GM21529 (cell line): ENCODE results near the gene ADAM22.

Source experiments
- ATAC-seq: cut with Tn5 transposase; IDR thresholded peaks from one replicate; pipeline ENCODE4 v1.9.1; 2021; ENCODE audit not compliant: unreplicated experiment

ADAM22 gene

DNA sequence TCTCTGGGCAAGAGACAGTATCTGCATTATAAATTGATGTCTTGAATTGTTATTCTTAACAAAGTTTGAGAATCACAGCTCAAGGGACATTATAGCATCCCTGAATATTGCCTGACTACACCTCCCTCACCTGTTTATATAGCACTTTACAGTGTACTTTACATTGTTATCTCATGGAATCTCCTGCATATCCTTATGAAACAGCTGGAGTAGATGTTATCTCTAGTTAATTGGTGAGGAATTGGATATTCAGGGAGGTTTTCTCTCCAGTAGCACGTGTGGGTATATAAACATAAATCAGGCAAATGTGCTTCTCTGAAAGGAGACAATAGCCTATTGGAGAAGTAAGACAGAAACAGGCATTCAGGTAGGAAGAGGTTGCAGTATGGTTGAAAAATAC lies 168.6 kb downstream of the ADAM22 start:
- no peak for ATAC-seq

DNA sequence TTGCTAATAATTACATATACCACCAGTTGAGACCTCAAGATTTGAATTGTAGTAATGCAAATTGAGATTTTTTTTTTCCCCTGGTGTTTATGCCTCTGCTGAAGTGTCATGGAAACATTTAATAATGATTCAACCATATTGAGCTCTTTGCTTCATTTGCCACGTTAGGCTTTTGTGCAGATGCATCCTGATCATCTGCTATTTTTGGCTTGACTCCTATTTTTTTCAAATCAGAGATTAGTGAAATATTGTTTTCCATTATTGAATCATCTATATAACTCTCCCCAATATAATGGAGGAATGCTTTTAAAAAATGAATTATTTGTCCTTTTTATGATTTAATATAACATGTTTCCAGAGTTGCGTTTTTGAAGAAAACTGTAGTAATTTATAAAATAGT lies 170.7 kb downstream of the ADAM22 start:
- ATAC-seq, result no peak

DNA sequence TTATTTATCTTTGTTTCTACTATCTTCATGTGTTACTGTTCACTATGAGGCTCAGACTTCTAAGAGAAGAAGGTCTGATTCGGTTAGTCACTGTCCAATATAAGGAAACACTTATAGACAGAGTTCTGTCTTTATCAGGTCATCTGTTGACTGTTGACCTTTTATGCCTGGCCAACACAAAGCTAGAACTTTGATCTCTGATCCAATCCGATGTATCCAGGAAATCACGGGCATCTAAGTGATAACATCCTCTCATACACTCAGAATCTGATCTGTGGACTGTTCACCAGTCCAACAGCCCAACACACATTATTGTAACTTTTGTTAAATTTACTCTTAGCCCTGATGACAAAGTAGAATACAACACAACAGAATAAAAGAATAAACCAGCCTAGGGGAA lies 171.2 kb downstream of the ADAM22 start:
- ATAC-seq, result no peak

DNA sequence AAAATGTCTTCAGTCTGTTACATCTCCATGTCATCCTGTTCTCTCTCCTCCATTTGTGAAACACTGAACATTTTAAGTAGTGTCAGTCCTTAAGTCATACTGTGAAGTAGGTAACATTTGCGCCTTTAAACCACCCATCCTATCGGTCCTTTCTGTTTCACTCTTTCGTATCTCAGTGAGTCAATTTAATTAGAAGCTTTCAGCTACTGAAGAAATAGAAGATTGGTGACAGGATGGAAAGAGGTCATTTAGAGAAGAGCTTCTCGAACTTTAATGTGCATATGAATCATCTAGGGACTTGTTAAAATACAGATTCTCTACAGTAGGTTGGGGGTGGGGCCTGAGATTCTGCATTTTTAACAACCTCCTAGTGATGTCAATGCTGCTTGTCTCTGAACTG lies 172.4 kb downstream of the ADAM22 start:
- no peak for ATAC-seq

DNA sequence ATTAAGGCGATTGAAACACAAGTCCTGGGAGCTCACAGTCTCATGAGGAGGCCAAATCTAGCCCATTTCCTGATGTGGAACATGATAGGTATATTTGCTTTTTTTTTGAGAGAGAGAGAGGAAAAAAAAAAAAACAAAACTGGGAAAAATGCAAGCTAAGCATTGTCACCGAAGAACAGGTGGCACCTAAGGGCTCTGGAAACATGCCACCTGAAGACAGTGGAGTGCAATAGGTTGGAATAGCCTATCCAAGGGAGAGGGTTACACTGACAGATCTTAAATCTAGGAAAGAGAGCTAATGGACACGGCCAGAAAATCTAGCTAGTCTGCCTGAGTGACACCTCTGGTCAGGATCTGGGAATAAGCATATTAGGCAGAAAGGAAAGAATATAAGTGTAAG lies 175.6 kb downstream of the ADAM22 start:
- no peak for ATAC-seq

DNA sequence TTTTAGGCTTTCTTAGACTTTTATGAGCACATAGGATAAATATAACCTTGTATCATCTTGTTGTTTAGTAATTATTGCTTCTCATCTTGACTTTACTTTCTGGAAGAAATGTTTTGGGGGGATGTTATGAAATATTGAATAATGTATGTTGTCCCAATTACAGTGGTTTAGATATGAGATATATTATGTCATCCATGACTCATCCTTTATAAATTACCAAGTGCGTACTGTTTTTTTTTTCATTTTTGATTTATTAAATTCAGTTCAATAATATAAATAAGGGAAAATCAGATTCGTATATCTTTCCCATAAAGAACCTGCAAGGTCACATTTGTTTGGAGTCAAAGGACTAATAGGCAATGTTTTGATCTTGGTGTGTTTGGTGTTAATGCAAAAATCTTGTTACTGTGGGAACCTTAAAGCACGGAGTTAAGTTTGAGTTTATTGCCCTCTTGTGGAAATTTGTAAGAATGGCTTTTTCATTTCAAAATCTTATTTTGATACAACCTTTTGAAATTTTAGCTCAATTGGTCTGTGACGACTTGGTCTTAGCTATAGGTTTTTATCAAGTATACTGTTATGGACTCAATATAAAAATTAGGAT lies 177.2 kb downstream of the ADAM22 start:
- peak; percentile 69 for ATAC-seq

DNA sequence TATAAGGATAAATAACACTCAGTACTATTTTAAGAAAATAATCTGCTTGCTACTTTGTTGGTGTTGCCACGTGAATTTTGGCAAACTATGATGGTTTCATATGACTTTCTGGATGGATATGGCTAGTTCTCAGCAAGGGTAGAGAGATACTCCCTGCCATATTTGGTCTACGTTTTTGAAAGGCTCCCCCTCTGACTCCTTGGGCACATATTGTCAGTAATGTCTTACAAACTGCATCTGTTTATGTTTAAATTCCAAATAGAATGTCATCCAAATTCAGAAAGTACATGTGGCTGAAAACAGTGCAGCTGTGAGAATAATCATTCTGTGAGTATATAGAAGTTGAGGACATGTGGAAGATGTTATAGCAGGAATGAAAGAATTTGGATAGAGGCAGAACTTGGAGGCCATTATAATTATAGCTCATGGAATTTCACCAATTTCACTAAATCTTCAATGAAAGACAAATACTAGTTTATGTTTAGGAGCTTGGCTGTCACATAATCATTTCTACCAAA lies 178.0 kb downstream of the ADAM22 start:
- ATAC-seq, result no peak

DNA sequence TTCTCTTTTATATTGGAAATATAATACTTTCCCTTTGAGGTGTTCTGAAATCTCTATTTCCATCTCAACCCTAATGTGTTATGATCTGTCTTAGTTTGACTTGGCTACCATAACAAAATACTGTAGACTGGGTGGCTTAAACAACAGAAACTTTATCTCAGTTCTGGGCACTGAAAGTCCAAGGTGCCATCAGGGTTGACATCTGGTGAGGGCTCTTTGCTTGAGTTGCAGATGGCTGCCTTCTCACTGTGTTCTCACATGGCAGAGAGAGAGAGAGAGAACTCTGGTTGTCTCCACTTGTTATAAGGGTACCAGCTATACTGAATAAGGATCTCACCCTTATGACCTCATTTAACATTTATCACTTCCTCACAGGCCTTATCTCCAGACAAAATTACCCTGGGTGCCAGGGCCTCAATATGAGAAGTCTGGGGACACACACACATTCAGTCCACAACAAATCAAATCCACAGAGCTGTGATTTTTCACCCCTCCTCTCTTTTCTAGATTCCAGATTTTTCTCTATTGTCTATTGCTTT lies 181.3 kb downstream of the ADAM22 start:
- ATAC-seq, result no peak

DNA sequence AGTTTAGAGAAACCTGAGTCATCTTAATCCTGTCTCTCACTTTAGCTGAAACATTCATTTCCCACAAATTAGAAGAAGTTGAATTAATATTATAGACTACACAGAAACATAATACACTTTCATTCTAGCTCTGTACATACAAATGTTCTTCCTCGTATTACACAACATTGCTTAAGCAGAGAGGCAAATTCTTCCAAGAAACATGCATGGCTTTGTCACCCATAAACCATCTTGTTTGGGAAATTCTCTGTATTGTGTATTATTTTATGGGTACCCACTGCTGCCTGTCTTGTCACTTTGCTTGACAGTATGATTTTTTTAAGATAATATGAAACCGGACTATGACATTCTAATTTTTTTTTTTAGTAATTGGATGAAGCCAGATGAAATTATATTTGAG lies 181.8 kb downstream of the ADAM22 start:
- no peak for ATAC-seq

DNA sequence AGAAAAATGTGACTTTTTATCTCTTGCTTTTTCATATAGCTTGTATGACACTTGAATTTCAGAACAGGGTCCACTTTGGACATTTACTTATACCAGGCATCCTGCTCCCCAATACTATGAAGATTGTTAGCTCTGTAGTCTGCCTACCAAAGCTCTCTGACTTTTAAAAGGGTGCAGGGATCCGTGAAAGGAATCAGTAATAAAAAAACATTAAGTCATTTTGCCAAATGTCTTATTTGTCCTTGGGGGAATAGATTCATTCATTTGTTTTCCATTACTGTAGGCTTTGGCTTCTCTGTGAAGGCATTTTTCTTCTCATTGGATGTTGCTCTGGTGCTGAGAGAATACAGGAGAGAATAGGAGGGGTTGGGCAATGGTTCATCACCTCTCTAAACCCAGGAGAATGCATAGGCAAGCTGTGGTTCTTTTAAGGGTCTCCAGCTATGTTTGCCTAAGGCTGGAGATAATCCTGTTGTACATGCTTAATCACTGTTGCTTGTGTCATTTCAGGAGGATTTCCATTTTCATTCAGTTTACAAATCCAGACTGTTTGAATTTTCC lies 182.3 kb downstream of the ADAM22 start:
- ATAC-seq, result no peak

DNA sequence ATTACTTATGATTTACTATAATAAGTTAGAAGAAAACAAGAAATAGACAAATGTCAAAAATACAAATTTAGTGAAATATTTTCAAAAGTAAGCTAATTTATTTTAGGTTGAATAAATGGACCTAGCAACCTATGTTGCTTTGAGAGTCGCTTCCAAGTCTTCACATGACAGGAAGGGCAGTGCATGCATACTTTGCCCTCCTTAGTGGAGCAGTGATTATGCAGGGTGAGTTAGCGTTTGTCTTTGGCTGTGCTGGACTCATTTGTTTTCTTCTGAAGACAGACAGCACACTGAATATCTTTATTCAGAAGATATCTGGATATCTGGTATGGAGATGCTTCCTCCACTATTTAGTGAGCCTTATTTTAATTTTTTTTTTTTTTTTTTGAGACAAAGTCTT lies 183.3 kb downstream of the ADAM22 start:
- no peak for ATAC-seq

DNA sequence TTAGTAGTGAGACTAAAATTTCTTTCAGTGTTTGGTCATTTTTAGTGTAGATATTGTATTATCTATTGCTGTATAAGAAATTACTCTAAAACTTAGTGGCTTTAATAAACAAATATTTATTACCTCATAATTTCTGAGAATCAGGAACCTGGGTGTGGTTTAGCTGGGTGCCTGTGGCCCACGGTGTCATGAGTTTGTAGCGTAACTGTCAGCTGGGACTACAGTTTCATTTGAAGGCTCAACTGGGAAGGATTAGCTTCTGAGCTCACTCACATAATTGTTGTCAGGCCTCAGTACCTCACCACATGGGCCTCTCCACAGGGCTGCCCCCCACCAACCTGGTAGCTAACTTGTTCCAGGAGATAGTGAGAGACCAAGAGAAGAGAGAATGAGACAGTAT lies 187.3 kb downstream of the ADAM22 start:
- ATAC-seq, result no peak

DNA sequence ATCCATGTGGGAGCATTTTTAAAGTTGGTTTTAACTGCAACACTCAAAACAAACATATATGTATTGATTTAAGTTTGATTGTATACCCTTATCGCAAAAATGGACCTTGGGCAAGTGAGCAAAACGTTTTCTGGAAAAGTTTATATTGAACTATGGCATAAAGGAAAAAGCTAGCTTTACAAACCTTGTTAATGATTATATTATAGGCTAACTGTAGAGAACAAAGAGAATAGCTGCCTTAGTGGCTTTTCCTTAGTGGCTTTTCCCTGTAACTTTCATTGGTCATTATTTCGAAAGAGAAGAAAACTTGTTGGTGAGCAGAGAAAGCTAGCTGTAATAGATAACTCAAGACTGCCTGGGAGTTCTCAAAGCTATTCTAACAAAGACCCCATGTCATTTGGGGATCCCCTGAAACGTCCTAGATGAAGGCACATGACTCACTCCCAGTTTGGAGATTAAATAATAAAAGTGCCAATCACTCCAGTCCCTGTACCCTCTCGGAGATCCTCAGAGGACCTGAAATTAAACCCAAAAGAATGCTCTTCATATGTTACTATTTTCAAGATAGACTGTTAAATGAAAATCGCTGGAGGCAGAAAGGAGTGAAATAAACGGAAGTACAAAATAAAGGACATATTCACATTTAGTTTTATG lies 193.7 kb downstream of the ADAM22 start:
- no peak for ATAC-seq

DNA sequence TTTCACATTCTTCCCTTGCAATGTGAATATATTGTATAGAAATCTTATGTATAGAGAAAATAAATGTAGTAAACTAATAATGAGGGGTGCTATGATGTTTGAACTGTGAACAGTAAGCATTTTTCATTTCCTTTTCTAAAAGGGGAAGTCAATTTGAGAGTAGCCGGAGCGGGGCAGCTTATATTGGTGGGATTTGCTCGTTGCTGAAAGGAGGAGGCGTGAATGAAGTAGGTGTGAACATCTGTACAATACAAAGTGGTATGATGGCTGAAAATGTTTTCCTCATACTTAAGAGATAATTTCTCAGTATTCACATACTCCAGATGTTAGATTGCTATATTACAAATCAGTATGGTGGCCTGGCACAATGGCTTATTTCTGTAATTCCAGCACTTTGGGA lies 198.7 kb downstream of the ADAM22 start:
- peak; percentile 88 for ATAC-seq

DNA sequence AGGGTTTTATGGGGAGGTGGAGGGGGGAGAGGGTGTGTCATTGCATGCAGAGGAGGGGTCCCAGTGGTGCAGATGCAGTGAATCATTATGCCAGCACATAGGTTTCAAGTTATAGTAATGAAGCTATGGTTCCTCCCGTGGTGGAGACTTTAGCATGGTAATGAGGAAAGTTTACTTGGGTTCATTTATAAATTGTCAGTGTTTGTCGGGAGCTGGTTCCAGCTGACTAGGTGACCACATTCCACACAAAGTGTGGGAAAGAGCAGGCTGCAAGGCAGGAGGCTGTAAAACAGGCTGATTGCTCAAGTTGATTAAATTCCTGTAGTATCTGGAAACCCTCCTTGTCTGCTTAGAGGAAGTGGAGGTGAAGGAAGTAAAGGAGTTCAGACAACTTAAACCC lies 206.9 kb downstream of the ADAM22 start:
- ATAC-seq, result no peak

DNA sequence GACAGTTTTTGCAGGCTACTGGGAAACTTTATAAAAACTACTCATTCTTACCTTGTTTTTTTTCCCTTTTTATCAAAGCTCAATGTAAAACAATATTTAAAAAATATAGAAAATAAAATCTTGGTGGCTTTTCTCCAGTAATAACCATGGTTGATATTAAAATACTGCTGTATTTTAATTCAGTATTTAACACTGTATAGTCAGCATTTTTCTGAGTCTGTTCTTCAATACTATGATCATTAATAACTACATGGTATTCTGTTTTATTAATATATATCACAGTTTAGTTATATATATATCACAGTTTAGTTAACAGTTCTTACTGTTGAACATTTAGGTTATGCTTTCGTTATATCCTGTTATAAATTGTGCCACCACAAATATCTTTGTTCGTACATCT lies 207.4 kb downstream of the ADAM22 start:
- no peak for ATAC-seq

DNA sequence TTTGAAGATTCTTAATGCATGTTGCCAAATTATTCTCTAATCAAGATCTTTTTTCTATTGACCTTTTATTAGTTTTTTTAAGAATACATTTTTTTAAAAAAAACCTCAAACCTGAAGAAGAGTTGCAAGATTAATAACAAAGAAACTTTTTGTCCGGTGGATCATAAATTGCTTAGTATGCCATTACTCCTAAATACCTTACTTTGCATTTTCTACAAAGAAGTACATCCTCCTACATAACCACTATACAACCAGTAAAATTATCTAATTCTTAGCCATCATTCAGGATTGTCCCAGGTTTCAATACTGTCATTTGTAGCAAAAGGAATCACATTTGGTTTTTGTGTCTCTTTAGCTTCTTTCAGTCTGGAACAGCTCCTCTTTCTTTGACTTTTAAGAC lies 207.9 kb downstream of the ADAM22 start:
- no peak for ATAC-seq

DNA sequence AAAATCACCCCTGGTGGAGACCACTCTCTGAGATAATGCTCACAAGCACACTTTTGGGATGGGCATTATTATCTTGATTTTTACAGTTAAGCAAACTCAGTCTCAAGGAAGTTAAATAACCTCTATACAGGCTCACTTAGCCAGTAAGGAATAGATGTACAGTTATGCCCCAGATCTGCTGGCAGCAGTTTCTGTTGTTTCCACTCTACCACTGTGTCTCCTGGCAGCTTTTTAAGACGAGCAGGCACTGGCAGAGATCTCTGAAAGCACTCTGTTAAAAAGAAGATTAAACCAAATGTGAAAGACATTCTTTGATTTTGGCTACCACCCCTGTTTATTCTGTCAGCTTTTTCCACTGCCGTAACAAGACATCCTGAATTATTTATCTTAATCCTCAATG lies 212.6 kb downstream of the ADAM22 start:
- no peak for ATAC-seq

DNA sequence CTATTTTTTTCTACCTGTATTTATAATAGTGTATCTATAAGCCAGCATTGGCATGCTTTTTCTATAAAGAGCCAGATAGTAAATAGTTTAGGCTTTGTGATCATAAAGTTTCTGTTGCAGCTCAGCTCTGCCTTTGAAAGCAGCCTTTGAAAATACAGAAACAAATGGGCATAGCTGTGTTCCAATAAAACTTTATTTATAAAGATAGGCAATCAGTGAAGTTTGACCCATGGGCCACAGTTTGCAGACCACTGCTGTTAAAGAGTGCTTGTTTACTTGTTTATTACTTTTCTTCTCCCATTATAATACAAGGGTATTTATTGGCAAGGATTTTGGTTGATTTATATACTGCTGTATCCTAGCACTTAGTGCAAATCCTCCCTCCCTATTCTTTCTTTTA lies 213.3 kb downstream of the ADAM22 start:
- ATAC-seq, result no peak

DNA sequence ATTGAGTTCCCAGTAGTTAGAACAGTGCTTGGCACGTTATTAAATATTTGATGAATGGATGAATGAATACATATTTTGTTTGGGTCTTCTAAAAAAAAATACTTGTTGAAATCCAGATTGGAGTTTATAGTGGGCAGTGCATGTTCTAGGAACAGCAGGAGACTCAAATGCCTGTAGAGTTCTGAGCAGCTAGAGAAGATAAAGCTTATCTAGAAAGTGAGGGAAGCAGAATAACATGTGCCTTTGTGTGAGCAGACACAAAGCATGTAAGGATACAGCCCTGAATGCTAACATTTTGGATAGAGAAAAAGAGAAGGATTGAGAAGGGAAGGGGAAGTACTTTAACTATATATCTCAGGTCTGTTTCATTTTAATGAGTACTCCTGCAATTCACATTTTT lies 213.9 kb downstream of the ADAM22 start:
- ATAC-seq, result no peak

DNA sequence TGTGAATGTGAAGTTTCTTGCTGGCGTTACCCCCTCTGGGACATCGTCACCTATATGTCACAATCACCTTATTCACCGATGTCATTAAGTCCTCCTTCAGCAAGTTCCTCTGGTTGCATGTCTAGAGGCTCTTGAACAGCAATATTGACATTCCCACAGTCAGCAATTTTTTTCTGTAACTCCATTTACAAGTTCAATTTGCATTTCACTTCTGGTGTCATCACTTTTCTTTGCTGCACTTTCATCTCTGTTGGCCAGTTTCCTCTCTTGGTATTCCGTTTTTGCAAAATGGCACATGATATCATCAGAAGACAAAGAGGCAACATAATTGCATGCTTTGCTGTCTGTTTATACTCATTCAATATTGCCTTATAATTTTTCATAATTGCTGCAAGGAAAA lies 216.0 kb downstream of the ADAM22 start:
- no peak for ATAC-seq

DNA sequence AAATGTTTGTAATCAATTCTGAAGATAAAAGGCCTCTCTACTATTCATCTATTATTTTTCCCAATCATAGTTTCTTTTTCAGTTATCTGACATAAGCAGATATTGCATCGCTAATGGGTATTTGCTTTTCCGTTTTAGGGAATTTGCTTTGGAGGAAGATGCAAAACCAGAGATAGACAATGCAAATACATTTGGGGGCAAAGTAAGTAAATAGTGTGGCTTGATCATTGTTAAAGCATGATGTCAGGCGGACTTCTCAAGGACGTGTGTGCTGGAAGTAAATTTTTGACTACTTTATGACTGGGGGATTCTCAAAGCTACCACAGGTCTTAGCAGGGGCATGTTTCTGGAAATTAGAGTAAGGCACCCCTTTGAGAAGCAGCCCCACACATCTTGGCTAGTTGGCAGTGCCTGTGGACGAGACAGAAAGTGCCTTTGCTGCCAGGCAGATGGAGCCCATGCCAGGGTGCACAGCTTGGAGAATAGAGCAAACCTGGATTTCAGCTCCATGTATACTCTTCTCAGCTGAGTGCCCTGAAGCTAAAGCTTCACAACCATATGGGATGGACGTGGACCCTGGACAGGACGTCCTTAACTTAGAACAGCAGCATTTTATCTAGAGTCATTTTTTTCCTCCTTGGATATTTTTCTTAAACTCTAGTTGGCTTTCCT lies 217.2 kb downstream of the ADAM22 start:
- ATAC-seq, result no peak
